HG03280 (cell line): Measurements from ENCODE around the gene CNTNAP5.

Experiments used
- ATAC-seq: cut with Tn5 transposase; IDR thresholded peaks from one replicate; pipeline ENCODE4 v1.9.1; 2021; ENCODE audit warnings: mild to moderate bottlenecking, moderate library complexity; ENCODE audit not compliant: unreplicated experiment

CNTNAP5 gene

GRCh38 chr2:124053796-124054195 lies 28.7 kb downstream of the CNTNAP5 start:
- ATAC-seq = no peak

- no peak for ATAC-seq
Observed at GRCh38 chr2:124063596-124063995, 38.5 kb downstream of the CNTNAP5 start.

- ATAC-seq = no peak
Observed at GRCh38 chr2:124065636-124066035, 40.5 kb downstream of the CNTNAP5 start.

GRCh38 chr2:124066776-124067175 lies 41.7 kb downstream of the CNTNAP5 start:
- ATAC-seq = no peak

DNA sequence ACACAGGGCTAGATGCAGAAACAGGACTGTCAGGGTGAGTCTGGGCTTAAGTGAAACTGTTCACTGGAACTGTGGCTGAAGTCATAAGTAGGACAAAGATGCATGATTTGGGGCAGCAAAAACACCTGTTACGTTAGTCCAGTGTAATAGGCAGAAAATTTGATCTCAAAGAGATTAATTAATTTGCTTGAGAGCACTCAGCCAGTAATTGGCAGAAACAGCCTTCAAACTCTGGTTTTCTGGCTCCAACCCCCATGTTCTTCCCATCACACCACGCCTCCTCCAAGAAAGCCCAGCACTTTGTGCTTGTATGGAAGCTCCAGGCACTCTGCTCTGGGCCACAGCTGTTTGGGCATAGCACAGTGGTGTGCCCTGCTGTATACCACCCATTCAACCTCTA lies 54.0 kb downstream of the CNTNAP5 start:
- no peak for ATAC-seq

DNA sequence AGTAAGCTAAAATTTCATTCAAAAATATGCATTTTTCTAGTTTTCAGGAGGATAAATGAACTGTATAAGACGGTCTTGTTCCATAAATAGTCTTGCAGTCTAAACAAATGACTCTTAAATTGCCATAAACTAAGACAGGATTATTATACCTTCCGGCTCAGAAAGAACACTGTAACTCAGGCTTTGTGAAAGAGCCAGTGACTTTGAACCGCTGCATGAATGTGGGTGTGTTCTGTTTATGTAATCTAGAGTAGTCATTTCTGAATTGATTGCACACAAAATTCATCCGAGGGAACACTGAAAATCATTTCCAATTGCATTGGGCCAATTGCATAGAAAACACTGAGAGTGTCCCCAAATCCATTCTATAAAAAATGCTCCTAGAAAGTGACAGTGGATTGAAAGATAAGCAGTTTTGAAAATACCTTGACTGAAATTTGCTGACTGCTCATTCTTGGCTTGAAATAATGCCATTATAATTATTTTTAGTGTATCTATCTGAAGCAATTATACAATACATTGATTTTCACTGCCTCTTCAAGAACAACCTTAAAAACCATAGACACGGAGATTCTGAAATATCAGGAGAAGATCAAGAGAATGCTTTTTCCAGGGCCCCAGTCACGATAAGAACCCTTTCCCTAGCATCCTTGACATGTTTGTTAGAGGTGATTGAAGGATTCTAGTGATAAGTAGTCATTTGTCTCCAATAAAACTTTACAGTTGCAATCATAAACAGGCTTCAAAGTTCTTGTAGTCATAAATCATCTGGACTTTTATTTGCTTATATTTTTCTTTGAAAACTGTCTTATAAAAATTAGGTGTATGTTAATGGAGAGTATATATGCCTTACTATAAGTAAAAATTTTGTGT lies 55.4 kb downstream of the CNTNAP5 start:
- ATAC-seq = no peak

GRCh38 chr2:124081154-124081716 lies 56.1 kb downstream of the CNTNAP5 start:
- ATAC-seq = no peak

GRCh38 chr2:124088616-124089015 lies 63.5 kb downstream of the CNTNAP5 start:
- no peak for ATAC-seq

DNA sequence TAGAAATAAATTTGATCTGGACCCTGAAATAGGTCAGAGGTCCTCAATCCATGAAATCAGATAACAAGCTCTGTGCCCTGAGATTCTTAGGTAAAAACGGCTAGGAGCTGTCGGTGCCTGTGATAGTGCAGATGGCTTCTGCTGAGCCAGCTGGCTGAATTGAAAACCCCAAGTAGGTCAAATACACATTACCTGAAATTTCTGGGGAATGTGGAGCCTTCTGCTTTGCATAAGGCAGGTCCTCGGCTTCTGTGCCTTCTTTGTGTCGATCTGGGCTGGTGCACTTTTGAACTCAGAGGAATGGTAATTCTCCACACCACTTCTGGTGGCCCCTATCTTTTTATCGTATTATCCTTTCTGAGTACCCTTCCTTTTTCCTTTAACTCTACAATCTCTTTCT lies 66.6 kb downstream of the CNTNAP5 start:
- no peak for ATAC-seq

- ATAC-seq = no peak
Observed at GRCh38 chr2:124092651-124093050, 67.6 kb downstream of the CNTNAP5 start.

- no peak for ATAC-seq
Observed at GRCh38 chr2:124104914-124105313, 79.8 kb downstream of the CNTNAP5 start.

- no peak for ATAC-seq
Observed at GRCh38 chr2:124112206-124112605, 87.1 kb downstream of the CNTNAP5 start.

DNA sequence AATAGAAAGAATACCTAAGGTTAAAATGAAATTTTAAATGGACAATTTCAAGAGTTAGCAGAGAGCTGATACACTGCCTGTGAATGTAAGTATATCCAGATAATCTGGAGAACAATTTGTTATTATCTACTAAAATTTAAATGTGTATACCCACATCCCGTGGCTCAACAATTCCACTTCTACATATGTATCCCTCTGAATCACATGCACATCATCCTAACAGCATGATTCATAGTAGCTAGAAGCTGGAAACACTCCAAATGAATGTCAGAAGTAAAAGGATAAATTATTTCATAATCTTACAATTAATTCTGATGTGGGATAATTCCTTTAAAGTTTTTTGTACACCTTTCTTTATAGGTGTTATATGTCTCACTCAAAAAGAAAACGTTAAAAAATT lies 87.9 kb downstream of the CNTNAP5 start:
- ATAC-seq = no peak

DNA sequence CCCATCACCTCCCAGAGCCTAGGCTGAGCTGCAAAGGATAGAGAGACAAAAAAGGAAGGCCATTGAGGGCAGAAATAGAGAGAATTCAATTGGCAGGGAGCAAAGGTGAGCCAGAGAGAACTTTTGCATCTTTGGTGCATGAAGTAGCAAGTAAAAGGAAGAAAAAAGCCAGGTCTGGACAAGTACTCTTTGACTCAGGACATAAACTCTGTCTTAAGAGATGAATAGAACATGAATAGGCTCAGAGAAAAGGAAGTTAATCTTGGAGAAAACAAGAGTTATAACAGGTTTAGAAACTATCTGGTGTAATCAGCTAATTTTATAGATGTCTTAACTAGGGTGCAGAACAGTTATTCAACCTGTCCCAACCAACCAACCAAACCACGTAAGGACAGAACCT lies 95.2 kb downstream of the CNTNAP5 start:
- ATAC-seq = no peak

GRCh38 chr2:124121106-124121505 lies 96.0 kb downstream of the CNTNAP5 start:
- no peak for ATAC-seq

DNA sequence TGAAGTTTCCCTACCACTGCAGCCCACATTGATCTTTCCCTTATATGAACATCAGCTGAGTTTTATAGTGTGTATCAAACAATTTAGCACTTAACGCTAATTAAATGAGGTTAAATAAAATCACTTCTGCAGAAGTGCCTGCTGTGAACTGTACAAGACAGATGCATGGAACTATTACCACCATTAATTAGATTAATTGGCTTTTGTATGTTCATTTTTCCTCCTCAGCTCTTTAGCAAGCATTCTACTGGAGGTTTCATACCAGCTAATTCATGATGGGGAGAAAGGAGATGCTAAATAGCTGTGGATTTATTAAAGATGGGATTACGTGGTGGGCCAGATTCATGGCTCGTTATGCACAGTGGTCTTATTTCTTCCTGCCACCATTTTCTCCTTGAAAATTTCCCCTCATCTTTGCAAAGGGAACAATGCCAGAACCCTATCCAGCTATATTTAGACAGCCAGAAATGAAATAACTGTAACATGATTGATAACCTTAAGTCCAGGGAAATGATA lies 96.7 kb downstream of the CNTNAP5 start:
- no peak for ATAC-seq

DNA sequence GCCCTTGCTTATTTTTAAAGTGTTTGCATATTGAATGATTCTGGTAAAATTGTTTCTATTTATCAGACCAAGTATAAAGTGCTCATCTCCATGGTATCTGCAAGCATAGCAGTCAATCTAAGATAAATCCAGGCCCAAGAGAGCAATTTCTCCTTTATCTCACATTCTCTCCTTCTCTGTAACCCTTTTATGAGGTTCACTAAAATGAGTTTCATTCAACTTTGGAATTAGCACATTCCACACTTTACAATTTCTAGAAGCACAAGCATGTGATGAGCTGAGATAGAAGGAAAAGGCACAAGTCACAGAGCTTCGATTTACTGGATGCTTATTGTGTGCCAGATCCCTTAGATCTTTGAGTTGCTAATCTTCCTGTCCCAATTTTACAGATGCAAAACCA lies 97.3 kb downstream of the CNTNAP5 start:
- ATAC-seq = no peak

DNA sequence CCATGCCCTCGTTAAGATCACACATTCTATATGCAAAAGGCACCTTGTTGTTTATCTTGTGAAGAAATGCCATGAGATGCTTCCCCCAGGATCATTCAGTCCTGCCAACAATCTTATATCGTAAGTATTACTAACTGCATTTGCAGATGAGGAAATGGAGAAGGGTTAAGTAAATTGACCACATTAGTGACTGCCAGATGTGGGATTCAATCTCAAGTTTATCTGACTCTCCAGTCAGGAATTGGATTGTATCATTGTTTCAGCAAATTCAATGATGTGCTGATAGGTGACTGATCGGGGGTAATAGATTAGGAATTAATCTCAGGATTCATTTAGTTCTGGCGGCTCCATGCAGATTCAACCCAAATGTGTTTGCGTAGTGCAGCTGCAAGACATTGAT lies 106.2 kb downstream of the CNTNAP5 start:
- ATAC-seq = no peak

DNA sequence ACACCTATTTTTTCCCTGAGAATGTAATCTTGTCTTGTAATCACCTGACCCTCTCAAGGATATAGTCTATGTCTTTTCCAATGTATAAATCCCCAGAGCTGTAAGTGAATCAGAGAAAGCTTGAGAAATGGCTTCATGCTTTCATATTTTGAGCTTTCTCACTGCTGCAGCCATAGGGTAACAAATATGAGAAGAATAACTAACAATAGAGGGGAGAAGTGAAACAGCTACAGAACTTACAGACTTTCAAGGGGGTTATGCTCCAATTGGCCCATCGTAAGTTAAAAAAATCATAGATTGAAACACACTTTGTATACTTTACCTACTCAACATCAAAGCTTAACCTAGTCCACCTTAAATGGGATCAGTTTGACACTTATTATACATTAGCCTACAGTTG lies 111.0 kb downstream of the CNTNAP5 start:
- ATAC-seq = no peak

GRCh38 chr2:124138076-124138475 lies 113.0 kb downstream of the CNTNAP5 start:
- no peak for ATAC-seq

DNA sequence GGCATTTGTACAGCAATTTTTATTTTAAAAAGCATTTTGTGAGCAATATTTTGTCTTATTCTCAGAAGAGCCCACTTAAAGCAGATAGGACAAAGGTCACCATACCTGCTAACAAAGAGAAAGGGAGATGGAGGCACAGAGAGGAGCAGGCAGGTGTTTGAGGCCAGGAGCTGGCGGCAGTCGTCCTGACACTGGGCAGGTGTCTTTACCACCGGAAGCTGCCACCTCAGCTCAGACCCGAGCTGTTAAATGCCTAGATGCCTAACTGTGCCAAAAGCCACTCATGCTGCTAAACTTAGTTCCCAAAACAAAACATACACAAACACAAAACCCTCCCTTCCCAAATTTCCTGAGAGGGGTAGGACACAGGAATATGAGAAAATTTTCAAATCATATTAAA lies 120.9 kb downstream of the CNTNAP5 start:
- ATAC-seq = no peak

- ATAC-seq = no peak
Observed at GRCh38 chr2:124147552-124147951, 122.5 kb downstream of the CNTNAP5 start.
